GM19238 (cell line): ENCODE measurements around the gene SETBP1.
A peak's percentile ranks its signal among the peaks of the same experiment; 100 is the strongest.

Experiments
- DNase-seq: peaks from one replicate; pipeline ENCODE4 v3.0.0; 2011; ENCODE audit warnings: low spot score; ENCODE audit not compliant: insufficient read length

The SETBP1 gene

GRCh38 chr18:44758861-44759631 lies 78.4 kb downstream of the SETBP1 start:
- DNase-seq, result peak; percentile 59

- DNase-seq, result no peak
Observed at GRCh38 chr18:44759925-44760342, 79.2 kb downstream of the SETBP1 start.

DNA sequence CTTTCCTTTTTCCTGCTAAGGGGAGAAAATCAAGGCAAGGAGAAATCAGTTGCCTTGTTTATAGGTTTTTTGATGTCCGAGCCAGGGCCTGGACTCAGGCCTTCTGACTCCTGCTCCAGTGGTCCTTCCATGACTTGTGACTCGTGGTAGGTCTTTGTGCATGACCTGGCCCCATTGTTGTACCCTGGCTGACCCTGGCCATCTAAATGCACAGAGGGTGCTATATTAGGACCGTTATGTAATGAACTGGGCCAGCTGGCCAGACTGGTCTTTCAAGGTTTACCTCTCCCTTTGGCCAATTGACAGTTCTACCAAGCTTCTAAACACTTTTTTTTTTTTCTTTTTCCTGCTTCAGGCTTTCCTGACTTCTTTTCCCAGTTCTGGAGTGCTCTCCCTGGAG lies 81.1 kb downstream of the SETBP1 start:
- DNase-seq, result no peak

- no peak for DNase-seq
Observed at GRCh38 chr18:44763327-44763726, 82.6 kb downstream of the SETBP1 start.

- DNase-seq, result no peak
Observed at GRCh38 chr18:44764863-44765262, 84.2 kb downstream of the SETBP1 start.

DNA sequence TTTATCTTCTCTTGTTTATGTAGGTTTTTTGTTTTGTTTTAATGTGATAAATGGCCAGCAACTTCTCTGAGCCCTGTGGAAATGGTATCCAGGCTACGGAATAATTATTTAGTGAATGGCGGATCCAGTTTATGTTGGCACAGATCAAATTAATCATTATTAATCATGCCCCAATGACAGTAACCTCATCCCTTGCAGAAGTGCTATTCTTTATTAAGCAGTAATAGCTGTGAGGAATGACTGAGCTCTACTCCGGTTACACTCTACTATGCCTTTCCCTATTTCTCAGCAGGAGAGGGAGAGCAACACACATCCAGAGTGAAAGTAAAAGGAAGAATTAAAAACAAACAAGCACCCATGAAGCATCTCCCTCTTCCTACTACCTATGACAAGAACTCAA lies 84.8 kb downstream of the SETBP1 start:
- no peak for DNase-seq

- no peak for DNase-seq
Observed at GRCh38 chr18:44766450-44766849, 85.8 kb downstream of the SETBP1 start.

DNA sequence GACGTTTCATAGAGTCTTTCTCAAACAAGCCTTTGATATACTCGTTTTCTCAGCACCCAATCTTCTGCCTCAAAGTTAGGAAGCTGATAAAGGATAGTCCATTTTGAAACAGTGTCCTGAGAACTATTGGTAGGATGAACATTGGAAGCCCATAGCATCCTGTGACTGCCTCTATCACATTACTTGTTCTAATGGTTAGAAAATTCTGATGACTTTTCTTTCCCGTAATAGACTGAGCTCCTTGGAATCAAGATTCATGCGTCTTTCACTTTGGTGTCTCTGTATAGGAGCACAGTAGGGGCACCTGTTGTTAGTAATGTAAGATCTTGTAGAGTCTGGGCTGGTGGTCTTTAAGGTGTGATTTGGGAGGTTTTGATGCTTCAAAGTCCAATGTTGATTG lies 87.1 kb downstream of the SETBP1 start:
- no peak for DNase-seq

DNA sequence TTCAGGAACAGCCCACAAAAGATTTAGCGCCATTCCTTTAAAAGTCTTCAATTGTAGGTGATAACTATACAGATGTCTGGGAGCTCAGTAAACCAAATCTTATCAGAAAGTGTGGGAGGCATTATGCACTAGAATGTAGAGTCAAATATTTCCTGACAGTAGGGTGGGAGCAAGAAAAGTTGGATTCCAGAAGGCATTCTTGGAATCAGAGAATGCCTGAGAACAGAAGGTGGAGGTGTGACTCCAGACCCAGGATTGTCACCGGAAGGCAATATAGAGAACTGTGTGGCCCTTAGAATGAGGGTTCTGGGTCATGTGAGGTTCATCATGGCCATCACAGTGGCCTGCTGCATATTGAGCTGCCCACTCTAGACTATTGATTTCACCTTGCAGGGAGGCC lies 90.0 kb downstream of the SETBP1 start:
- no peak for DNase-seq

DNA sequence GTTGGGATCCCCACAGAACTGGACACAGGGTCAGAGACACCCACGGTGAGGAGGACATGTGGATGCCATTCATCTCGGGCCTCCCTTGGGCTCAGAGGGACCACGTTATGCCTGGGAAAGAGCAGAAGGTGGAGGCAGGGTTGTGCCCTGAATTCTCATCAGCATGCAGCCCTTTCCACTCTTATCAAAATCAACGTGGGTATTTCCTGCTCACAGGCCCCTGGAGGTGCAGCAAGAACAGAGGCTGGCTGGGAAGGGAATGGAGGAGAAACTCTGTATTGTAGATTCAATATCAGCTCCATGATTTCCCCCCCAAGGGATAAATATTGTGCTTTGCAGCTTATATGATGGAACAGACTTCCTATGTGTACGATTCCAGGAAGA lies 90.9 kb downstream of the SETBP1 start:
- DNase-seq, result no peak

DNA sequence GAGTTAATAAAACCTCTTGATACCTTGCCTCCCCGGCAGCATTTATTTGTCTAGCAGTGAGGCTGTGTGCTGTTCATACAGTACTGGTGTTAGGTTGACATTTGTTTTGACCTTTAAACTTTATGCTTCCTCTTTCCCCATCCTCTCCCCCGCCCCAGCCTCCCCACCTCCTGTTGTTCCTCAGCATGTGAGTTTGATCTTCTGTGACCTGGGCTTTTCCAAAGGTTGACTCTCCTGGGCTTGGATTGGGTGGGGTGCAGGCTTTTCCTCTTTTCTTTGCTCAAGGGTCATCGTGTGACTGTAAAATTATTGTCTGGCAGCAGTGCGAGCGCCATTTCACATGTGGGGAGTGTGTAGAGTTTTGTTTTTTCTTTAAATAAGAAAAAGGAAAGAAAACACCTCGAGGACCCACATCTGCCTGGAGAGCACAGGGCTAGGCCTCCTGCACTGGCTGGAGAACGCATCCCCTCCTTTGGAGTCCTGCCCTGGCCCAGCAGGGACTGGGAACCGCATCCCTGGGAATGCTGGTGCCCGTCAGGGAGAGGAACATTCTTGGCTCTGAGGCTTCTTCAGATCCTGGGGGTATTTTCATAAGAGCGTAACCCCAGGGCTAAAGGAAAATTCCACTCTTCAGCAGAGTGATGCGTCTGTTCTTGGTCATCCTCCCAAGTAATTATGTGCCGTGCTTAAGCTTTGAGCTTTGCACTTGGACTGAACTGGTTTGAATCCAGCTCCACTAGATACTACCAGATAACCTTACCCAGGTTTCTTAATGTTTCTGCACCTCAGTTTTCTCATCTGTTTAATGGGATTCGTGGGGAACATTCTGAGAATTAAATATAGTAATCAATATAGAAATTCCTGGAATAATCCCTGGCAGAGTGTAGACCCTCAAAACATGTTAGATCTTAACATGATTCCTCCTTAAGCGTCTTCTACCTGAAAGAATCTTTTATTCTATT lies 91.5 kb downstream of the SETBP1 start:
- no peak for DNase-seq

GRCh38 chr18:44773640-44774155 lies 93.0 kb downstream of the SETBP1 start:
- no peak for DNase-seq

- no peak for DNase-seq
Observed at GRCh38 chr18:44774191-44774590, 93.5 kb downstream of the SETBP1 start.

DNA sequence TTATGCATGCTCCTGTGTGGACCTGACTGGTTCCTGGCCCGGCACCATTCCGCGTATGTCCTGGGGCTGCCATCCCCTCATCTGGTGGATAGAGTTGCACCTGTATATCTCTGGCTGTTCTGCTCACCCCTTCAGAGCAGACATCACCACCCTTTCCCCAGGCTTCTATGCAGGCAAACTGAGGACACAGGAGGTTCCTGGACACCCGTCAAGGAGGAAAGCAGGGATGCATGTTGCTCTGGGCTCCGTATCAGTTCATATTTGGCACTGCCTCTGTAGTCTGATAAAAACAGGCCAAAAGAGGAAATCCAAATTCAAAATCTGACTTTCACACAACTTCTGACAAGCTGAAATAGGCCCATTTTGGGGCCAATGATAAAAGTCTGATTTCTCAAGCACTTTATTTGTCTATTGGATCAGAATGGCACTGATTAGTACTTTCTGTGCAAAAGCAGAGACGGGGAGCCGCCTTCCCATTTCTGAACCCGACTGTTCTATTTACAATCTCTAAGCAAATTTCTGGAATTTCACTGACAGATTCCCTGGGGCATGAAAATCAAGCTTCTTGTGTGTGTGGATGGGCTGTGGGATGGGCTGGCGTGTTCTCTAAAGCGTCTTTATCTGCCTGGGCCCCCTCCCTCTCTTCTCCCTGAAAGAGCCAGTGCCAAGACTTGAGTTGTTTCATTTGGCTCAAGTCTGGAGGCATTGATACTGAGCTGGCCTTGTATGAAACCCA lies 96.9 kb downstream of the SETBP1 start:
- no peak for DNase-seq

GRCh38 chr18:44778788-44779187 lies 98.1 kb downstream of the SETBP1 start:
- DNase-seq, result no peak

DNA sequence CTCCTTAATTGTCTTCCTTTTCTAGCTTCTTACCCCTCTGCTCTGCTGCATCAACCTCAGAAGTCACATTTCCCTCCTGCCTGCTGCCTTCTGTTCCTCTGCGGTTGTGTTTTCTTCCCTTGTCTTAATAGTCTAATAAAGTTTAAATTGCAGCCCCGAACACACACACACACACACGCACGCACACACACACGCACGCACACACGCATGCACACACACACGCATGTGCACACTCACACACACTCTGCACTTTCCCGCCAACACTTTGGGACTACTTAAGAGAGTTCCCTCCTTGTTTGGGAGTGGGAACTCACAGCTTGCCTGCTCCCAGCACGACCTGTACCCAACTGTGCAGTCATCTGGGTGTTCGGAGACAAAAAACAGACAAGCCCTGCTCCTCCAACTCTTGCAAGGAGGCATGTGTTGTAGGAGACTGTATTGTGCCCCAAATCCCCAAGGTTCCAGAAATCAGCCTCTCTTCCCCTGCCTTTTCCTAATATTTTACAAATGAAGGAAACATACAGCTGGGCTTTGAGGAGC lies 99.1 kb downstream of the SETBP1 start:
- no peak for DNase-seq

DNA sequence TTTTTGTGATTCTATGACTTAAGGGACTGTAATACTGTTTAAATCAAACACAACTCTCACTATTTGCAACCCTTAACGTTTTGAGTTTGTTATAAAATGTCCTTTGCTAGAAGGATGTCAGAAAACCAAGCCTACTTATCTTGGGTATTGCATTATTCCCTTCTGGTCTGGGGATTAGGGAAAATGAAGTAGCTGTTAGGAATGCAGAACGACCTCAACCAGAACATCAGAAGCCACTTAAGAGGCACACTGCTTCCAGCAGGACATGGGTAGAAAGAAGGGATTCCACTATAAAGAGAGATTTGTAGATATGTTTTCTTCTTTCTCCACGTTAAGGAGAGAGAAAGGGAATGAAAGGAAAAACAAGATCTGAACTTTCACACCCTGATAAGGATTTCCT lies 101.2 kb downstream of the SETBP1 start:
- DNase-seq, result no peak

GRCh38 chr18:44782617-44783016 lies 101.9 kb downstream of the SETBP1 start:
- no peak for DNase-seq

- no peak for DNase-seq
Observed at GRCh38 chr18:44783371-44783770, 102.7 kb downstream of the SETBP1 start.

DNA sequence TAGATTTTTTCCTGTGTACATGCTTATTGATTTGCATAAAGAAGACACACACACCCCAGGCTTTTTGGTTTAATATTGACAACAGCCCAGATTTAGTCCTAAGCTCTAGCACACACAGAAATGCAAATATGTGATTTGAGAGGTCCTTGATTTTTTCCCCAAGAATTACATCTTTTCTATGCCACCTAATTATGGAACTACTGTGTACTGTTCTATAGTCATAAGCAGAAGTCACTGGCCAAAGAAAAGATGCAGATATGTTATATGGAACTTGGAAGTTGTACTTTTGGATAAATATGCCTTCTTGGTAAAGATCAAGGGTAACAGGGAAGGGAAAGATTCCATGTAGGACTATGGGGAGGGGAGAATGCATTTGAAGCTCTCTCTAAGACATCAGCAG lies 105.6 kb downstream of the SETBP1 start:
- no peak for DNase-seq

DNA sequence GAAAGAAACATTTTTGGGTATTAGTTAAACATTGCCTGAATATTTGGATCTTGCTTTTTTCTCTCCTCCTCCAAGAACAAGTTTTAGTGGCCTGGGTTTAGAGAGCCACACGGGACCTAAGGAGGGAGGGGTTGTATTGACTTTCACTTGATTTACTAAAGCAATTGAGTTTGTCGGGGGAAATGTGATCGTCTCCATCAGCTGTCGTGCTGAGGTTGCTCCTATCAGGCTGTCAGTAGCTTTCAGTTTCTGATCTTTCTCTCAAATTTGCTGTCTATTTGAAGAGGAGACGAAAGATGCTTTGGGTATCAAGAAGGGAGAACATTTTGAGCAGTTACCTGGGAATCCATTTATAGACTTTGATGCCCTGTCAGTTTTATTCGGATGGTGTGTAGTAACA lies 106.0 kb downstream of the SETBP1 start:
- DNase-seq, result peak; percentile 29
